GM20000 (cell line): ENCODE results near the gene B4GALT3.

ENCODE experiments used
- DNase-seq: peaks from one replicate; pipeline ENCODE4 v3.0.0; 2012; ENCODE audit warnings: low spot score
- CTCF ChIP-seq: IDR thresholded peaks from 2 replicates; pipeline ENCODE4 v1.5.1; 2012; ENCODE audit warnings: mild to moderate bottlenecking, control low read depth; ENCODE audit errors: extremely low read depth, missing control alignments

B4GALT3 gene

GRCh38 chr1:161159087-161159912, 18.0 kb downstream of the B4GALT3 start, which contains the start of gene USP21:
Gene USP21, plus strand, starts transcription at chr1:161159500. Its CDS starts 1,141 bp downstream, at chr1:161160641.
- TF ChIP-seq CTCF = no peak
- peak; percentile 94 for DNase-seq

DNA sequence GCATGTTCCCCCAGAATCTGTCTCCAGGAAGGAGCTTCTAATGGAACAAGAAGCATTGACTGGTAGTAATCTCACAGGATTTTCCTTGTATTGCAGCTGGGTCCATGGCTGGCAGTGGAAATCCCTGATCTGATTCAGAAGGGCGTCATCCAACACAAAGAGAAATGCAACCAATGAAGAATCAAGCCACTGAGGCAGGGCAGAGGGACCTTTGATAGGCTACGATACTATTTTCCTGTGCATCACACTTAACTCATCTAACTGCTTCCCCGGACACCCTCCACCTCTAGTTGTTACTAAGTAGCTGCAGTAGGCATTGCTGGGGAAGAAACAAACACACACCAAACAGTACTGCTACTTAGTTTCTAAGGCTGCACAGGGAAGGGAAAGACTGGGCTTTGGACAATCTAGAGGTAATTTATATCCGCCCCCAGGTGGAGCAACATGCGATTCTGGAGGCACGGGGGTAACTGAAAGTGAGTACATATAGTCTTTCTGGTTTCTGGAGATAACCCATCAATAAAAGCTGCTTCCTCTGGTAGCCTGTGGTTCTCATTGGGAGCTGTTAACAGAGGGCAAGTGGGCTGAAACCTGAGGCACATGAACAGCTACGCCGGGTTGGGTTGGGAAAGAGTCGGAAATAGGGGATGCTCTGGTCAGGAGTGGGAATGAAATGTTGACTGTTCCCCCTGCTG, 18.8 kb downstream of the B4GALT3 start:
- no peak for TF ChIP-seq CTCF
- no peak for DNase-seq

DNA sequence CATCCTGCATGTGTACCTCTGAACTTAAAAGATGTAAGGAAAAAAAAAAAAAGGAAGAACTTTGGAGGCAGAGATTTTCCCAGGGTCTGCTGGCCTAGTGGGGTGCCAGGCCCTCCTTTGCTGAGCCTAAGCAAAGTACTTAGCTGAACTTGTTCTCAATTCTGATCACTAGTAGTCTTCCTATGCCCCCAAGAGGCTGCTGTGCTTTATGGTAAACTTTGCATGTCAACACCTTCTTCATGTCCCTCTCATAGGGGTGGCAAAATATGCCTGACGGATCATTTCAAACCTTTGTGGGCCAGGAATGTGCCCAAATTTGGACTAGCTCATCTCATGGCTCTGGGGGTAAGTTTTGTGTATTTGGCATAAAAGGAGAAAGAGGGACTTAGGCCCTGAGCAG, 19.4 kb downstream of the B4GALT3 start:
- no peak for TF ChIP-seq CTCF
- no peak for DNase-seq

DNA sequence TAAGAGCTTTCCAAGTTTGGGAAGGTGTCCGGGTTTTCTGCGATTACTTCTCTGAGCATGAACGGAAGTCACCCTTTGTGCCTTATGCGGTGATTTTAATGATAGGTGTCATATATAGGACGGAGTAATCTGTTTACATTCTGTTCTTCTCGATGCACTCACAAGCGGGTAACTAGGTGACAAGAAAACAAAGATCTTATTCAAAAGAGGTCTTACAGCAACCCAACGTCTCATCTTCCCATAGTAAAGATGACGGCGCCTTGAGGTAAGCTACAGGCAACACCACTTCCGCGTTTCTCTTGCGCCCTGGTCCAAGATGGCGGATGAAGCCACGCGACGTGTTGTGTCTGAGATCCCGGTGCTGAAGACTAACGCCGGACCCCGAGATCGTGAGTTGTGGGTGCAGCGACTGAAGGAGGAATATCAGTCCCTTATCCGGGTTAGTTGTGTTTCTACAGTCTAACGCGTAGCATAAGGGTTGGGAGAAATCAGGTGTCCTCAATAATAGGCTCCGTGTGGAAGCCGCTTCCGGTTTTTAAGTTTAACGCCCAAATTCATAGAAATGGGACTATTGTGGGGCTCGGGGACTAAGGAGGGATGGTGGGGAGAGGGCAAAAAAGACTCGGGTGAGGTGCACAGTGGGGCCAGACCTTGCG, 23.5 kb downstream of the B4GALT3 start, which contains the start of gene UFC1:
UFC1 (plus strand) TSS at position 297 of the 656 bp plus-strand sequence; CDS start at position 317, 20 bp downstream.
- TF ChIP-seq CTCF = no peak
- peak; percentile 88 for DNase-seq

- DNase-seq = no peak
- no peak for TF ChIP-seq CTCF
These were observed 24.1 kb downstream of the B4GALT3 start for GRCh38 chr1:161153176-161153575.

- TF ChIP-seq CTCF = no peak
- DNase-seq = no peak
These were observed 31.5 kb downstream of the B4GALT3 start for GRCh38 chr1:161145832-161146231.
